Jurkat, Clone E6-1 (cell line): ENCODE results near the gene RAB6B.

Experiments used
- DNase-seq: peaks from one replicate; pipeline ENCODE4 v3.0.0-alpha.2; 2011; ENCODE audit warnings: low read depth, low spot score
- H3K4me3 ChIP-seq: 2 replicates; pipeline ENCODE4 v1.5.1; 2011; ENCODE audit warnings: mild to moderate bottlenecking, low read length, control low read depth, moderate library complexity

The RAB6B gene

DNA sequence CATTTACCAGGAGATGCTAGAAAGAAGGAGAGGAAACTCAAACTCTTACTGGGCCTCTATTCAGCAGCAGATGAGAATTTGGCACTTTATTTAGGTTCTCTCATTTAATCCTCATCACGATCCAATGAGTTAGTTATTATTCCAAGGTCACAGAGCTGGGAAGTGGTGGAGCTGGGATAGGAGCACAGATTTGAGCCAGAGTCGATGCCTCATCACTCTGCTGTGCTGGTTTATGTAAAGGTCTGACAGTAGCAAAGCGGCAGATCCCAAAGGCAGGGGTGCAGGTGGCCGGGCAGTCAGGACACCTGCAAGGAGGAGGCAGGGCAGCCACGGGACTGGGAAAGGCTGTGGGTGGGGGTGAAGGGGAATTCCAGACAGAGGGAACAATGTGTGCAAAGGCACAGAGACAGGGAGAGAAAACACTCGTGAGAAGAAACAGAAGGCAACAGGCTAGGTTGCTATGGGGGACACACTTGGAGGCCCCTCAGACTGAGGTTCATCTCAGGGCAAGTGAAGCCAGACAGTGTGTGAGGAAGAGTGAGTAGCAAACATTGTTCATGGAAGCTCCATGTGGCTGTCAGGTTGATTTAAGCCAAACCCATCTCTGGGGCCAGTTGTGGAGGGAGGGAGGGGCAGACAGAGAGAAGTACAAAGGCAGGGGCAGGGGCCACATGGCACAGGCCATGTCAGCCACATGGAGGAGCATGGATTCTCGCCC lies 26.8 kb downstream of the RAB6B start:
- H3K4me3 ChIP-seq: no peak overlapping the region
- no peak for DNase-seq

DNA sequence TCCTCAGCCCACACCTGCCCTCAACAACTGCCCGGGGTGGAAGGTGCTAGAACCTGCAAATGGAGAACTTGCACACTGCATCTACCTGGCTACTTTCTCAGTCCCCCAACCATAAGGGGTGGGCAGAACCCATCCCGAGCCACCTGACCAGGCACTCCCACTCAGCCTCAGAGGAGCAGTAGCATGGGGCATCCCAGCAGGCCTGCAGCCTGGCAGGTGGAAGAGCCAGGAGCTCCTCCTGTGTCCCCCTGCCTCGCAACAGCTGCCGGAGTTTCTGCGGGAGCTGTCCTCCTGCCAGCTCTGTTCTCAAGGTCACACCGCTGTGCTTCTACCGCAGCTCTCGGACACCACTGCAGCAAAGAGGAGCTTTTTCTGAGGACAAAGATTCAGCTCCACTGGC lies 27.5 kb downstream of the RAB6B start:
- no peak overlapping the region for H3K4me3 ChIP-seq
- no peak for DNase-seq

DNA sequence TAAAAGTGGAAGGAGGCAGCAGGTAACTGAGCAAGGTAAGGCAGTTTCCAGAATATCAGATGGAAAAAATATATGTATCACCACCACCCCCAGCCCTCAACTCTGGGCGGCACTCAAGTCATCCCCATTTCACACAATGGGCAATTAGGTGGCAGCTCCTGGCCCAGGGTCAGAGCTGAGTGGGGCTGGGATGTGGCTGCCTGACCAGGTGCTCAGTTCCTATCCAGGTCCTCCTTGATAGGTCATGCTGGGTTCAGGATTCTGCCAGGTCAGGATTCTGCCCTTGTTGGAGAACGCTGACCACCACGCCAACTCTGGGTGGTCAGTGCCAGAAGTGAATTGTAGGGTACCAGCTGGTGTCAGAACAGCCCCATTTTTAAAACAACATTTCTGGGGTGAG lies 29.5 kb downstream of the RAB6B start:
- DNase-seq: no peak

DNA sequence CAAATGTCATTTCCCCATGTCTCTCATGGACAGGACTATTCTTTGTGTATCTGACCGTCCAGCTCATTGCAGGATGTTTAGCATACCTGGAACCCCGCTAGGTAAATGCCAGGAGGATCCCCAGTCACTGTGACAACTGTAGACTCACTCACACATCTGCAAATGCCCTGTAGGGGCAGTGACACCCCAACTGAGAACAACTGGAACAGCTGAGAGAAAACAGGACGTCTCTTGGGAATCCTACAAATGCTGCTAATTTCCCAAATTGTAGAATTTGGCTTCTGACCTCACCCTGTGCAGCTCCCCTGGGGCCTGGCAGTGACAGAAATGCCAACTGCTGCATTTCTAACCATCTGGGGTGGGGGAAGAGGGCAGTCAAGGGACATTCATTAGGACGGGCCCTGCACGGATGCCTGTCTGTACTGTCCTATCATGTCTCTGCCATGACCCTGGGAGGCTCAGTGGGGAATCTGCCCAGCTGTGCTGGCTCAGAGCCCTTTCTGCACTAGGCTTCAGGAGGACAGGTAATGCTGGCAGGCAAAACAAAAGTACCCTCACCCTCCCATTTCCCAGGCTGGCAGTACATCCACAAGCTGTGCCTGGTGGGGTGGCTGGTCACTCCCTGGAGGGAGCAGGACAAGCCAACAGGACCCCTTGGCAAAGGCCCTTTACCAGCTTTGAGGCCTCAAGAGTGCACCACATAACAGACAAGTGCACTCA lies 30.4 kb downstream of the RAB6B start:
- no peak overlapping the region for H3K4me3 ChIP-seq
- no peak for DNase-seq

More for the DNA sequence above, 29.5 kb downstream of the RAB6B start:
- H3K4me3 ChIP-seq: no peak overlapping the region

DNA sequence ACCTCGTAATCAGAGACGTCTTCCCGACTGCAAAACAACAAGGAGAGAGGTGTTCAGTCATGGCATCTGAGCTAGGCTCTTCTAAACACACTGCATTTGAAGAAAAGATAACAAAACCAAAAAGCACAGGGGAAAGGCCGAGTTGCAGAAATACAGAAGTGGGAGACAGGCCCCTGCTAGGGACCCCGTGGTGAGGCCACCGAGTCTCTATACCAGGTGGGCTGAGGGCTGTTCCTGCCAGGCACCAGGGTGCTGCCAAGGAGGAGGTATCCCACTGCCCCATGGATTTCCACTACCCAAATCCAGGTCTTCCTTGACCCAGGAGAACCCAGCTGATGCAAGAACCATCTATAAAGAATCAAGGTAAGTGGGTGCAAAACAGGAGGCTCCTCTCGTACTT lies 31.1 kb downstream of the RAB6B start:
- no peak for DNase-seq
- no peak overlapping the region for H3K4me3 ChIP-seq

DNA sequence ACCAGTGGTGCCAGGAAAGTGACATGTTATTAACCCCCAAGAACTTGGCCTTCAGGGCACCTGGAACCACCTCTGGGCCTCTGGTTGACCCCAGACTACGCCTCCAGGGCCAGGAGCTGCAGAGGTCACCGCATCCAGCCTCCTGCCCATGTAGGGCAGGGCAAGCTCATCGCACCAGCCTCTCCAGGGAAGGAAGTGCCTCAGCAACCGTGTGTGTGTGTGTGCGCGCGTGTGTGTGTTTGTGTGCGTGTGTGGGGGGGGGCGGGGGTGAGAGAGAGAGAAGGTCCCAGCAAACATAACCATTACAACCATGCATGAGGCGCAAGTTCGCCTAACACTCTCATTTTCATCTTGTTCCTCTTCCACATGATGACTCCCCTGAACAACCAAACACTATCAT lies 31.8 kb downstream of the RAB6B start:
- DNase-seq: no peak
- H3K4me3 ChIP-seq: no peak overlapping the region

DNA sequence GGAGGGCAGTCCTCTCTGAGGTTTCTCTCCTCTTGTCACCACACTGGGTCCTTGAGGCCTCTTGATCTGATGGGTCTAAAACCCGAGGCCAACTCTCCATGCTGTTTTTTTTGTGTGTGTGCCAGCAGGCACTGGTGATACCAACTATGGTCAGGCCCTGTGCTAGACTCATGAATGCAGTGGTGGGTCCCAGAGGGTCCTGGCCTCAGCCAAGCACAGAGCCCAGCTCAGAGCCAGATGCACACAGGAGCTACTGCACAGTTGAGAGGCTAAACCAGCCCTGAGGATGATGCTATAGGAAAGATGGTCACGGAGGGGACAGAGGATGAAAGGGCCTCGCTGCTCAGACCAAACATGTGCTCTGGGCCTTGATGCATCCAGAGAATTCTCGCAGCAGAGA lies 33.5 kb downstream of the RAB6B start:
- no peak for DNase-seq
- H3K4me3 ChIP-seq: no peak overlapping the region

DNA sequence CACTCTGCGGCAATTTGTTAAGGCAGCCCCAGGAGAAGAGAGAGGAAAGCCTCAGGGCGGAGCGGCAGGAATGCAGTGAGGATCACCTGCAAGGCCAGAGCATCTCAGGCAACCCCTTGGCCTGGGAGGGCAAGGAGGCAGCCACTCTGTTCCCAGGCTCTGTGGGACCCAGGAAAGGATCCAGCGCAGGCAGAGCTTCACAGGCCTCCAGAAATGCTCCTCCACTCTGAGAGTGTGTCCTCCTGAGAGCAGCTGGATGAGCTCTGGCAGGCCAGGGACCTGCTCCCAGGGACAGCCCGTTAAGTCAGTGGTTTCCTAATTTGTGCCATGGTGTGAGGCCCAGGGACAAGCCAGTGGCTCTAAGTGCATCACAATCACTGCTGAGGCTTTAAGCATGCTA lies 35.2 kb downstream of the RAB6B start:
- H3K4me3 ChIP-seq: no peak overlapping the region
- no peak for DNase-seq

DNA sequence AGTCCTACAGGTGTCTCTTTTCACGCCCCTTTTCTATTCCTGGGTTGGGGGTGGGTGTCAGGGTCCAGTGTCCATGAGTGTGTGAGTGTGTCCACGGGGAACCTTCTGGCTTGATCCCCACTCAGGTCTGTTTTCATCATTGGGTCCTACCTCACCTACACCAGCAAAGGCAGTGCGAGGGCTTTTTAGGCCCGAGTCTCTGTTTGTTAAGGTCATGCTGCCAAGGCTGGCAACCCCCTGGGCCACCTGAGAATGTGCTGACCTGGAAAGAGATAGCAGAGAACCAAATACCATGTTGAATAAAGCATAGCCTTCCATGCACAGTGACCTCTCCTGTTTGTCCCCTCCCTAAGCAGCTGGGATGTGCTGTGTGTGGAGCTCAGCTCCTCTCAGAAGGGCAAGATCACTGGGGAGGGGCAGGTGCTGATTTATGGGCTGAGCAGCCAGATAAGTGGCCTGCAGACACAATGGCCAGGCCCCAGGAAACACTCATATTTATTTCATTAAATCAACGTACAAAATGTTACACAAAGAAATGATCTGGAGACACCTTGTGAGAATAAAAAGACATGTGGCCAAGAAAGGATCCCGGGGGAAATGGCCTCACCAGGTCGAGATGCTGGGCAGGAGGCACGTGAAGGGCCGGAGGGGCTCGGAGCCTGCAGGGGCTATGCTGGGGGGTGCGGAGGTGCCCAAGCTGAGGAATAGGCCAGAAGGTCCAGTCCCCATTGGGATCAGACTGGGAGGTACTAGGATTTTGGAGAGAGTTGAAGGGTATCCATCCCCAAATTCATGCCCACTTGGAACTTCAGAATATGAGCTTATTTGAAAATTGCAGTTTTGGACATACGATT lies 36.1 kb downstream of the RAB6B start:
- H3K4me3 ChIP-seq: no peak overlapping the region

DNA sequence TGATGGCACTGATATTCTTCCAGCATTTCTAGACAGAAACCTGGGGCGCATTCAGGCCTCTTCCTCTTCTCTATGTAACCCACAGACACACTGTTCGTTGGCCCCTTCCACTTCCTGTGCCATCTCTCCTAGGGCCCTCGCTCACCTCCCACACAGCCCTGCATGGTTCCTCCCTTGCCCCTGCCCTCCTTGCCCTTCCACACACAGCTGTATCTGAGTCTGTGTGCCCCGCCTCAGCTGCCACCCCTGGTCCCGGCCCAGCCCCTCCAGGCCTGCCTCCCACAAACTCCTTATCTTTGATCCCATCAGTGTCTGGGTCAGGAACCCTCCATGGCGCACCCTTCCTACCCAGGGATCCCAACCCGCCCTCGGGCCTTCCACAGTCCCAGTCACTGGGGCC lies 37.9 kb downstream of the RAB6B start:
- DNase-seq: peak; percentile 52
- no peak overlapping the region for H3K4me3 ChIP-seq

More for the DNA sequence above, 36.1 kb downstream of the RAB6B start:
- no peak for DNase-seq

DNA sequence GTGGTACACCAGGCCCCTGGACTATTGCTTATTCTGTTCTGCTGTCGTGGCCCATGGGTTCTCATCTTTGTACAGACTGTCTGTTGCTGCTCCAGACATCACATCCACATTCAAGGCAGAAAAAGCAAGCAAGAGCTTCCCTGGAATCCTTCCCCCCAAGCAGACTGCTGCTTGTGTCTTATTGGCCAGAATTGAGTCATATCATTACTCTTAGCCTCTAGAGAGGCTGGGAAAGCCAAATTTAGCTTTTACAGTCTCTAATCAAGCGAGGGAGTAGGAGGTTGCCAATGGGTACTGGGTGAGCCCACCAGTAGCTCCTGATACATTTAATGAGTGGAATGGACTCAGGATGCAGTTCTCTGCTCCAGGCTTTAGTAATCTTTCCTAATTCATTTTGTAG lies 39.4 kb downstream of the RAB6B start:
- H3K4me3 ChIP-seq: no peak overlapping the region

DNA sequence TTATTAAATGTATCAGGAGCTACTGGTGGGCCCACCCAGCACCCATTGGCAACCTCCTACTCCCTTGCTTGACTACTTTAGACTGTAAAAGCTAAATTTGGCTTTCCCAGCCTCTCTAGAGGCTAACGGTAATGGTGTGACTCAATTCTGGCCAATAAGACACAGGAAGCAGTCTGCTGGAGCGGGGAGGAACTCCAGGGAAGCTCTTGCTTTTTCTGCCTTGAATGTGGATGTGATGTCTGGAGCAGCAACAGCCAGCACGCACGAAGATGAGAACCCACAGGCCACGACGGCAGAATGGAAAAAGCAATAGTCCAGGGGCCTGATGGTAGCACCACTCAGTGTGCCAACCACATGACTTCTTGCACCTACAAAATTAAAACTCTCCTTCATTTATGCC lies 39.9 kb downstream of the RAB6B start:
- DNase-seq: no peak
- no peak overlapping the region for H3K4me3 ChIP-seq

More for the DNA sequence above, 39.4 kb downstream of the RAB6B start:
- DNase-seq: no peak

DNA sequence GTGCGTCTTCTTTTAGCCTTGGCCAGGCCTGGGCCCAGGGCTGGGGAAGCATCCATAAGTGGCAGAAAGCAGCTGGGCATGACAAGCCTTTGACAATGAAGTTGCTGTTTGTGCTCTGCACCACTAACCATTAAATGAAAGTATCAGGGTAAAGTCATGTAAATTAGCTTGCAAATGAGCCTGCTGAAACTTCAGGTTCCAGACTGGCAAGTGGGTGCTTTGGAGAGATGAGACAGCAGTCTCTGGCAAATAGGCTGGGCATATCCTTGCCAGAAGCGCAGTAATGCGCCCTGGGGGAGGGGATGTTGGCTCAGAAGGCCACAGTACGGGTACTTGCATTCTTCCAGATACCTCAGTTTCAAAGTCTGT lies 40.7 kb downstream of the RAB6B start:
- no peak for DNase-seq
- H3K4me3 ChIP-seq: no peak overlapping the region

DNA sequence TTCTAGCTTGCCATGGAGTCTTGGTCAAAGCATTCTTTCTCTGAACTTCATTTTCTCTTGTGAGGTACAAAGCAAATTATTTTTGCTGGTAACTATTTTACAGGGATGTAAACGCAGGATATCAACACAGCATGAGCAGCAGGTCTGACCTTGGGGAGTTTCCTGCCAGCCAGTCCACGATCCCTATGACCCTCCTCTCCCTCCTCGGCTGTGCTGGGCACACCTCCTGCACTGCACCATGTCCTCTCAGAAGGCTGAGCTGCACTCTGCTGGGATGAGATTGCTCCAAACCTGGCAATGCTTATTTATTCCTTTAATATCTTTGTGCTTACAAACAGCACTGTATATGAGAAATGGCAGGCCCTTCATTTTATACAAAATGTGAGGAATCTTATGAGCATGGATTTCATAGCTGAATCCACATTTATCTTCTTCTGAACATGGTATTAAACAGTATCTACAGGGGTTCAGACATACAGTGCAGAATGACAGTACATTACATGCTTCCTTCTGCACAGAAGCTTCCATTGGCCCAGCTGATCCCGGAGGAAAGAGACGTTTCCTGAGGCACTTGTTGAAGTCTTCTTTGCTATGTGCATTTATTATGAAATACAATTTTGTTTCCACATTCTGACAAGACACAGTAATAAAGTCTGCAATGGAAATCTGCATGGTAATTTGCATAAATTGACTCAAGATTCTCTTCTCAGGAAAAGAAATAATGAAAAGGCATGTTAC lies 41.2 kb downstream of the RAB6B start:
- DNase-seq: no peak
- no peak overlapping the region for H3K4me3 ChIP-seq

DNA sequence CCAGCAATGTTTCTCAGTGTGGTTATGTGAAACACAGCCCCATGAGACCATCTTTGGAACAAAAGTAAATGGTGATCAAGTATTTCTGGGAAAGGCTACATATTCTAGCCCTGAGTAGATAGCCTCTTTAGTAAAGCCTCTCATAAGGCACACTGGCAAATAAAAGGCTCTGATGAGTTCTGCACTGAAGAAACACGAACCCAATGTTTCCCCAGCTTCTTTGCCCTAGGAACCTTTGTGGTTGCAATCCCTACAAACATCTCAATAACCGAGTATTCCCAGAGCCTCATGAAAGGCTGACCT lies 41.8 kb downstream of the RAB6B start:
- H3K4me3 ChIP-seq: no peak overlapping the region
- no peak for DNase-seq

DNA sequence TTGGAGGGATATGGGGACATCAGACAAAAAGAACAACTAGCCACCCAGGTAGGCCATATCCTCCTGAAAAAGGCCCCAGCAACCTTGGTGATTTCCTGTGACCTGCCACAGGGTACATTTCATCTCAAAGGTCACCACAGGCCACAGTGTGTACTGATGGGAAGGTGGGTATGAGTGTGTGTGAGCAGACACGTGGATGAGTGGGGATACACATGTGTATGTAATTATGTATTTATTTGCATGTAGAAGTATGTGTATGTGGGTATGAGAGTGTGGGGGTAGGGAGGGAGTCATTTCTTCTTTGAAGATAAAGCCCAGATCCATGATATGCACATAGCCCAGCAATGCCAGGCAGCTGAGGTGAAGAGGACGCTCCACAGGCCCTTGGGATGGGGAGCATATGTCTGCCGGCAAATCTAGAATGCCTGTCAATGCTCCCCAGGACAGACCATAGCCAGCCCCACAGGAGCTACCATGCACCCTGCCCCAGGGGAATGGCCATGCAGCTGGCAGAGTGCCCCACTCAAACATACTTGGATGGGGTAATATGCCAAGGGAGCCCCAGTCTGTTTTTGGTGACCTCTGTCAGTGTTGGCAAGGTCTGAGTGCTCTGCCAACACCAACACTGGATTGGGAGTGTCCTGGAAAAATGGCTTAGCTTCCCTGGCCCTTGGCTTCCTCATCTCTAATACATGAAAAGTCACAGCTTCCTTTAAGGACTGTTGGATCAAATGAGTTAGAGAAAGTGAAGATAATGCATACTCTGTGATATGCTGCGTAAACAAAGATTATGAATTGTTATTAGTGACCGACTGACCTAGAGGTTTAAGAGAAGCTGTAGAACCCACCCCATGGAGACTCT lies 42.4 kb downstream of the RAB6B start:
- H3K4me3 ChIP-seq: no peak overlapping the region
- DNase-seq: no peak

DNA sequence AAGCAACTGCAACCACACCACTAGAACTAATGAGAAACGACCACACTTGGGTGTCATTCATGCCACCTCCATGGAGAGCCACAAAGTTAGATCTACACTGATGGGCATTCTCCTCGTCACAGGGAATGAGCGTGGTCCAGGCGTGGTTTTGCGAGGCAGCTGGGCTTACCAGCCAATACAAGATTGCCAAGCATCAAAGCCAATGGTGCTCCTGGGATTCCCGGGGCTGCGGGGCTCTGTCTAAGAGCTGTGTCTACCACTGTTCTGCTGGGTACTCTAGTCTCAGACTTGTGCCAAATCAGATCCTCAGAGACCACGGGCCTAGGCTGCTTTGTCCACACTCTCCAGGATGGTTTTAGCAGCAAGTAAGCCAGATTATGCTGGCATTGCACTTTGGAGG lies 43.8 kb downstream of the RAB6B start:
- no peak overlapping the region for H3K4me3 ChIP-seq
- DNase-seq: no peak

DNA sequence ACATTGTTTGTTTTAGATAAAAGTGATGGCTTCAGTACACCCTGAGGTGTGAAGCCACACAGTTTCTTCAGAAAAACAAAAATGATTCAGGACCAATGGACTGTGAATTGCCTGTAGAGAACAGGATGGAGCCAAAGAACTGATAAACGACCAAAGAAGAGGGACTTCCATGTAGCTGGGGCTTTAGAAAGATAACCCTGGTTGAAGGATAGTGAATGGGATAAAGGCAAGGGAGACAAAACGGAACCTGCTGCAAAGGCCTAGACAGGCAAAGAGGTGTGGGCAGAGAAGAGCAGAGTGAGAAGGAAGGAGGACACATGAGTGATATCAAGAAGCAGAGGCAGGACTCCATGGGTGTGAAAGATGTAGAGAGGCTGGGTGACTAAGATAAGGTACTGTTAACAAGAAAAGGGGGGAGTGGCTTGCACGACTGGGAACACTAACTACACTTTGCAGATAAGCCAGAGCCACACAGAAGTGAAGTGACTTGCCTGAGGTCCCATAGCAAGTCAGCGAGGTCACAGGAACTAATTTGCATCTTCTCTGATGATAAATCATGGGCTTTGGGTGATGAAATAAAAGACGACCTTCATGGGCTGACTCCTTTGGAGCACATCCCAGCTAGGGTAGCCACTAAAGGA lies 44.3 kb downstream of the RAB6B start:
- no peak overlapping the region for H3K4me3 ChIP-seq
- DNase-seq: no peak
